ENCODE results near the gene ESRRG.

Gene ESRRG

DNA sequence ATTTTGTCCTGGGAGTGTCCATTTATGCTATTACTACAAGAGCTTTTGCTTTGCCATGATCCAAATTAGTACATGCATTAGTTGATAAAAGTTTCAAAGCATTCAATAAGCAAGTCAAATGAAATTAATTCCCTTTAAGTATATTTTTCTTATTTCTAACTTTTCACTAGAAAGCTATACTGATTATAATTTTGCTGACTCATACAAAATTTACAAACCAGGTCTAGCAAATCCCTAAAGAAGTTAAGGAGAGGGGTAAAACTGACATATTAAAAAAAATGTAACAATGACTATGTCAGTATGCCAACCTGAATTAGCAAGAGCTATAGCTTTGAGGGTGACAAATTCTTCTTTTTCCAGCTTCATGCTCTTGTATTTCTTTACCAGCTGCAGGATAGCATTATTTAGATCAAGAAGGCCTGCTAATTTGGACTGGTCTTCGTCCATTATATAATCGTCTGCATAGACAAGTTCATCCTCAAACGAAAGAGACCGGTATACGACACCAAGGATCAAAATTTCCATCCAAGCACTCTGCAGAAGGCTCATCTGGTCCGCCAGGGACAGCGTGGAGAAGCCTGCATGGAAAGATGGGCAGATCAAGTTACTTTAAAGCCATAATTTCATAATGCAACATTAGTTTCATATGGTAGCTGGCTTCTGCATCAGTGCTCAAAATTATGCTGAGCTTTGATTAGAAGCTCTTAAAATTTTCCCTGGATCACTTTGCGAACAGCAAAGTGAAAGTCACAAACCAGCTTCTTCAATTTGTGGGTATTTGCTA, 204.2 kb downstream of the ESRRG start:
- Histone ChIP-seq H3K9ac (ENCODE audit: low read depth, low read length, poor library complexity) (no peak overlapping the region), H2AFZ (ENCODE audit: low read length) (no peak overlapping the region), H2BK5ac (ENCODE audit: low read length) (no peak overlapping the region), H3K4me3 (ENCODE audit: low read length in 2 of 2) (no peak overlapping the region), H2AK5ac (ENCODE audit: low read depth, low read length) (no peak overlapping the region), H3K4ac (ENCODE audit: low read length) (no peak overlapping the region), H3K27me3 (ENCODE audit: control insufficient read depth in 3 of 3, insufficient read depth in 3 of 3, low read depth in 1 of 3, low read length in 3 of 3) (no peaks in the 10 kb centered on the region), H3K27ac (replicated peaks; ENCODE audit: low read length) (no peak overlapping the region), H3K23ac (ENCODE audit: low read depth, low read length, poor library complexity) (no peak overlapping the region), H2BK120ac (ENCODE audit: low read depth, low read length) (no peak overlapping the region), H3K36me3 (replicated peaks in 1 of 2; ENCODE audit: control insufficient read depth in 2 of 2, insufficient read depth in 2 of 2, low read length in 2 of 2) (no peaks in the 10 kb centered on the region), H4K91ac (ENCODE audit: low read depth, low read length, poor library complexity) (no peak overlapping the region), H3K14ac (ENCODE audit: low read length) (no peak overlapping the region), H3K9me3 (replicated peaks in 1 of 2; ENCODE audit: control insufficient read depth in 2 of 2, insufficient read depth in 1 of 2, low read depth in 1 of 2, low read length in 2 of 2) (no peaks in the 10 kb centered on the region), H3K79me1 (ENCODE audit: low read depth, low read length) (no peaks in the 10 kb centered on the region), H4K8ac (ENCODE audit: low read depth, low read length) (no peak overlapping the region), H3K18ac (ENCODE audit: low read length) (no peak overlapping the region), H2BK12ac (ENCODE audit: low read length) (no peak overlapping the region), H3K4me1 (ENCODE audit: control insufficient read depth in 2 of 2, insufficient read depth in 1 of 2, low read depth in 1 of 2, low read length in 2 of 2) (peaks cover 0 to 1% of the 10 kb centered on the region in 2 donors), H2BK15ac (ENCODE audit: low read length) (no peak overlapping the region), H3K4me2 (ENCODE audit: insufficient read depth, low read length, poor library complexity, severe bottlenecking) (no peak overlapping the region)
- no peak for DNase-seq (ENCODE audit: low spot score)
- WGBS, 2 donors (ENCODE audit: extremely low coverage in 2 of 2, insufficient read length in 2 of 2, insufficient replicate concordance in 1 of 2): no CpG with 5 or more reads among the region's 8 CpGs

DNA sequence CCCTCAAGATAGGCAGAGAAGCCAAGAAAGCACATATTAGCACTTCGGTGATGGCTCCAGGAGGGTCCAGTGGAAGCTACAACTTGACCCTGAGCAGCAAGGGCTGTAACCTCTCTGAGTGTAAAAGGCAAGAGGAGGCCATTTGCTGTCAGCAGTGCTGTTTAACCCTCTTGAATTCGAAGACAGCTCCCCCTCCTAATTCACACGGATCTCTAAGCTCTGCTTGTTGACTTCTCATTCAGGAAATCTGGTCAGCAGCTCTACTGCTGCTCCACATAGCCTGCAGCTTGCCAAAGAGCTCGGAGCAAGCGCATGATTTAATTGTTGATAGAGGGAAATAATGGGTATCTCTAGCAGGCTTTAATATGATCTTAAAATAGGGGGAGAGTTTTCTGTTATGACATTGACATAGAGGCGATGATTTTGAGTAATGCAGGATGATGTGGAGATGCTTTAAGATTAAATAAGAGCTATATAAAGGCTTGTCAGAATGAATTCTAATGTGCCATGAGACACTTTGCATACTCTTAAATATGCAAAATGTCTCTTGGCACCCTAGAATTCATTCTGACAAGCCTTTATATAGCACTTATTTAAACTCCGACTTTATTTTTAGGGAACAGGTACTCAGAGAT, 220.6 kb downstream of the ESRRG start:
- Histone ChIP-seq H2BK120ac (ENCODE audit: low read depth, low read length) (no peak overlapping the region), H3K36me3 (replicated peaks in 1 of 2; ENCODE audit: control insufficient read depth in 2 of 2, insufficient read depth in 2 of 2, low read length in 2 of 2) (no peaks in the 10 kb centered on the region), H2BK15ac (ENCODE audit: low read length) (no peak overlapping the region), H3K9me3 (replicated peaks in 1 of 2; ENCODE audit: control insufficient read depth in 2 of 2, insufficient read depth in 1 of 2, low read depth in 1 of 2, low read length in 2 of 2) (peaks cover 2 to 5% of the 10 kb centered on the region in 2 donors), H3K27me3 (ENCODE audit: control insufficient read depth in 3 of 3, insufficient read depth in 3 of 3, low read depth in 1 of 3, low read length in 3 of 3) (no peaks in the 10 kb centered on the region), H3K79me1 (ENCODE audit: low read depth, low read length) (no peaks in the 10 kb centered on the region), H3K4me1 (ENCODE audit: control insufficient read depth in 2 of 2, insufficient read depth in 1 of 2, low read depth in 1 of 2, low read length in 2 of 2) (peaks cover 2 to 15% of the 10 kb centered on the region in 2 donors), H2BK5ac (ENCODE audit: low read length) (no peak overlapping the region), H3K14ac (ENCODE audit: low read length) (no peak overlapping the region), H3K4me3 (ENCODE audit: low read length in 2 of 2) (no peak overlapping the region), H3K9ac (ENCODE audit: low read depth, low read length, poor library complexity) (no peak overlapping the region), H3K4me2 (ENCODE audit: insufficient read depth, low read length, poor library complexity, severe bottlenecking) (no peak overlapping the region), H2BK12ac (ENCODE audit: low read length) (no peak overlapping the region), H4K91ac (ENCODE audit: low read depth, low read length, poor library complexity) (no peak overlapping the region), H2AFZ (ENCODE audit: low read length) (peak overlapping the region; percentile 59), H3K23ac (ENCODE audit: low read depth, low read length, poor library complexity) (no peak overlapping the region), H4K8ac (ENCODE audit: low read depth, low read length) (no peak overlapping the region), H2AK5ac (ENCODE audit: low read depth, low read length) (no peak overlapping the region), H3K4ac (ENCODE audit: low read length) (no peak overlapping the region), H3K27ac (replicated peaks; ENCODE audit: low read length) (no peak overlapping the region), H3K18ac (ENCODE audit: low read length) (no peak overlapping the region)
- peak; percentile 11 for DNase-seq (ENCODE audit: low spot score)
- no CpG with 5 or more reads among the region's 7 CpGs for WGBS, 2 donors (ENCODE audit: extremely low coverage in 2 of 2, insufficient read length in 2 of 2, insufficient replicate concordance in 1 of 2)

DNA sequence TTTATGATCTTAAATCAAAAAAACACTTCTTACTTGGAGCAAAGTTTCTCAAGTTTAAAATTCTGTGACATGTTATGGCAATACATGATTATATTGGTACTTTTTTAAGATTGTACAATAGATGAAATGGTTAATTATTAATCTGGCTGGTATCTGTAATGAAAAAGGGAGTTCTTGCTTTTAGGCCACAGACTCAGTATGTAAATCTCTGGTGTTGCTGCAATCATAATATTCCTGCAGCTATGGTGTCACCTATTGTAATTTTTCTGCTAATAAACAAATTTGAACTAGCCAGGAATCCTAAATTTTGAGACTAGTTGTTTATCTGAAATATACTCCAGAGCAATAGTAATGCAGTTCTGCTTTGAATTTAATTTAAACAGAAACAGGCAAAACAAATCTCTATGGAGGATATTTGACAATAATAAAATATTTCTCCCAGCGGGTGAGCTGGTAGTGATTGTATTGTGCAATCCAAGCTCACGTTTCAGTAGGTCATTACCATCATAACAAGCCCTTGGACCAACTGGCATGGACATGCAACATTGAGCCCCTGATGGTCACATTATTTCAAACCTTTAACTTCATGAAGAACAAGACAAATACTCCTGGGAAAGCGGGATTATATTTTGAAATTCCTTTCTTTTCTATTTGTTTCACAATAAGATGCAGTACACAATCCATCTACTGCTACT, 222.8 kb downstream of the ESRRG start:
- WGBS, 2 donors (ENCODE audit: extremely low coverage in 2 of 2, insufficient read length in 2 of 2, insufficient replicate concordance in 1 of 2): no CpG with 5 or more reads among the region's 3 CpGs
- no peak overlapping the region for H3K4ac ChIP-seq (ENCODE audit: low read length)
- no peaks in the 10 kb centered on the region for H3K27me3 ChIP-seq (ENCODE audit: control insufficient read depth in 3 of 3, insufficient read depth in 3 of 3, low read depth in 1 of 3, low read length in 3 of 3)
- H4K91ac ChIP-seq (ENCODE audit: low read depth, low read length, poor library complexity): no peak overlapping the region
- no peak for DNase-seq (ENCODE audit: low spot score)
- H3K4me2 ChIP-seq (ENCODE audit: insufficient read depth, low read length, poor library complexity, severe bottlenecking): no peak overlapping the region
- H2AK5ac ChIP-seq (ENCODE audit: low read depth, low read length): no peak overlapping the region
- H2BK12ac ChIP-seq (ENCODE audit: low read length): no peak overlapping the region
- H2BK5ac ChIP-seq (ENCODE audit: low read length): no peak overlapping the region
- H3K23ac ChIP-seq (ENCODE audit: low read depth, low read length, poor library complexity): no peak overlapping the region
- no peak overlapping the region for H3K27ac ChIP-seq (replicated peaks; ENCODE audit: low read length)
- H3K4me1 ChIP-seq (ENCODE audit: control insufficient read depth in 2 of 2, insufficient read depth in 1 of 2, low read depth in 1 of 2, low read length in 2 of 2): peaks cover 2 to 15% of the 10 kb centered on the region in 2 donors
- H2AFZ ChIP-seq (ENCODE audit: low read length): no peak overlapping the region
- no peaks in the 10 kb centered on the region for H3K36me3 ChIP-seq (replicated peaks in 1 of 2; ENCODE audit: control insufficient read depth in 2 of 2, insufficient read depth in 2 of 2, low read length in 2 of 2)
- no peak overlapping the region for H2BK15ac ChIP-seq (ENCODE audit: low read length)
- H3K9ac ChIP-seq (ENCODE audit: low read depth, low read length, poor library complexity): no peak overlapping the region
- no peak overlapping the region for H4K8ac ChIP-seq (ENCODE audit: low read depth, low read length)
- H3K79me1 ChIP-seq (ENCODE audit: low read depth, low read length): no peaks in the 10 kb centered on the region
- no peak overlapping the region for H3K18ac ChIP-seq (ENCODE audit: low read length)
- H3K4me3 ChIP-seq (ENCODE audit: low read length in 2 of 2): no peak overlapping the region
- H3K14ac ChIP-seq (ENCODE audit: low read length): no peak overlapping the region
- H3K9me3 ChIP-seq (replicated peaks in 1 of 2; ENCODE audit: control insufficient read depth in 2 of 2, insufficient read depth in 1 of 2, low read depth in 1 of 2, low read length in 2 of 2): no peaks in the 10 kb centered on the region
- no peak overlapping the region for H2BK120ac ChIP-seq (ENCODE audit: low read depth, low read length)
